Kidney glomerular epithelial cell (primary cell): ENCODE measurements around the gene UBAP2L.

Source experiments
- DNase-seq: peaks from one replicate; lab custom pipeline; 2025; lab: John Stamatoyannopoulos, UW

The UBAP2L gene

GRCh38 chr1:154220071-154220969 lies at the start of gene UBAP2L:
UBAP2L (plus strand) TSS chr1:154220955; CDS start chr1:154225124, 4,169 bp downstream.
- DNase-seq: peak; percentile 97

- no peak for DNase-seq
These were observed 49.6 kb upstream of the UBAP2L start for GRCh38 chr1:154171223-154171583.

GRCh38 chr1:154171880-154172279 lies 48.9 kb upstream of the UBAP2L start:
- DNase-seq: no peak

GRCh38 chr1:154174654-154175053 lies 46.1 kb upstream of the UBAP2L start:
- DNase-seq: no peak

- peak; percentile 66 for DNase-seq
These were observed 44.4 kb upstream of the UBAP2L start for GRCh38 chr1:154176337-154176736.

- DNase-seq: no peak
These were observed 42.7 kb upstream of the UBAP2L start for GRCh38 chr1:154178013-154178412.

GRCh38 chr1:154178911-154179811 lies 41.6 kb upstream of the UBAP2L start:
- no peak for DNase-seq

- DNase-seq: no peak
These were observed 40.6 kb upstream of the UBAP2L start for GRCh38 chr1:154179946-154180687.

GRCh38 chr1:154181944-154182343 lies 38.8 kb upstream of the UBAP2L start:
- no peak for DNase-seq

- DNase-seq: peak; percentile 68
These were observed 38.3 kb upstream of the UBAP2L start for GRCh38 chr1:154182344-154183045.

GRCh38 chr1:154183046-154183915 lies 37.5 kb upstream of the UBAP2L start:
- DNase-seq: peak; percentile 91

- peak; percentile 23 for DNase-seq
These were observed 34.6 kb upstream of the UBAP2L start for GRCh38 chr1:154186177-154186576.

- no peak for DNase-seq
These were observed 33.8 kb upstream of the UBAP2L start for GRCh38 chr1:154186852-154187501.

GRCh38 chr1:154190550-154190949 lies 30.2 kb upstream of the UBAP2L start:
- no peak for DNase-seq

GRCh38 chr1:154191990-154192461 lies 28.7 kb upstream of the UBAP2L start, which contains the start of gene TPM3:
TPM3 (minus strand) TSS chr1:154192100; CDS start chr1:154192018, 82 bp downstream.
- DNase-seq: peak; percentile 20

- DNase-seq: no peak
These were observed 28.3 kb upstream of the UBAP2L start for GRCh38 chr1:154192476-154192875.

GRCh38 chr1:154193821-154194220 lies 26.9 kb upstream of the UBAP2L start:
- no peak for DNase-seq

GRCh38 chr1:154198756-154199562 lies 21.8 kb upstream of the UBAP2L start:
- peak; percentile 45 for DNase-seq

- no peak for DNase-seq
These were observed 21.2 kb upstream of the UBAP2L start for GRCh38 chr1:154199563-154199879.
